Measurements from ENCODE around the gene VOPP1.
"Not testable (repeated sequence)": the region's sequence is repeated elsewhere in the genome, so short reads cannot be mapped to it uniquely, and the experiment has no call there.

Gene VOPP1

DNA sequence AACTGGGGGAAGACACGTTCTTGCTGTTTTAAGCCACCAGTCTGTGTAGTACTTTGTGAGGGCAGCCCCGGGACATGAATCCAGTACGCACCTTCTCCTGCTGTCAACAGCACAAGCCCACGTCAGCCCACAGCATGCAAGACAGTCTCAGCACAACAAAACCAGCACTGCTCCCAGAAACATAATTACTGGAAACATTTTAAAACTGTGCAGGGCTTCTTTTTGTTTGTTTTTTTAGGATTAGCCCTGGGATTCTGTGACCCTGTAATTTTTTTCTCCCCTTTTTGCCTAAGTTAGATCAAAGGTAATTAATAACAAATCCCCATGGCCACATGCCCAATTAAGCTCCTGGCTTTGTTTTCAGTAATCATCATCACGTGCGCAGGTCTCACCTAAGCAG lies 87.5 kb downstream of the VOPP1 start:
- DNase-seq, result no peak

DNA sequence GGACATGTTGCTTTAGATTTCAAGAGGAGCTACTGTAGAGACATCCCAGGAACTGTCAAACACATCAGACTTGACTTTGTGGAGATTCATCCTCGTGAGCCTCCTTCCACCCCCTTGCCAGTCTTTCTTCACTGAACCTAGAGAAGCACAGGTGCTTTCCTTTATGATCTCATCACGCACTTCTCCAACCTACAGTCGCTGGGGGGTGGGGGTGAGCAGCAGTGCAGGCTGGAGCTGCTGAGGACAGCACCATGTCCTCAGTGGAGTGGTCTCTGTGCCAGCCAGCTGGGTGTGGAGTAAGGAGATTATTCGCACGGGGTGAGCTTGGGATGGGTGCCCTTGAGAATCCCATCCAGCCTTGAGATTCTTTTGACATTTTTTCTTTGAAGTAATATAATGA lies 88.1 kb downstream of the VOPP1 start:
- DNase-seq, result no peak

DNA sequence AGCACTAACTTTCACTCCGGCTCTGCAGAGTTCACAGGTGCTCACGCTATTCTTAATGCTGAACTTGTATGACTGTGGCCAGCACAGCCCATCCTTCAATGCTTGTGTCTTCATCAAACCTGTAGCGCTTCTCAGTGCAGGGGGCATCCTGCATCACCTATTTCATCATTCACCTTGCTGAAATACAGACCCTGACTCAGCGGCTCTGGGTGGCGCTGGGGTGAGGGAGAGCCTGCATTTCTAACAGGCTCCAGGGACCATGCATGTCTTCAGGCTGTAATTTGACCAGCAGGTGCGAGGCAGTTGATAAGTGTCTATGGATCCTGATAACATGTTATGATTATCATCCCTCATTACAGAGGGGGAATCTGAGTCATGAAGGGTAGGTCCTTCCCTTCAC lies 89.3 kb downstream of the VOPP1 start:
- no peak for DNase-seq

DNA sequence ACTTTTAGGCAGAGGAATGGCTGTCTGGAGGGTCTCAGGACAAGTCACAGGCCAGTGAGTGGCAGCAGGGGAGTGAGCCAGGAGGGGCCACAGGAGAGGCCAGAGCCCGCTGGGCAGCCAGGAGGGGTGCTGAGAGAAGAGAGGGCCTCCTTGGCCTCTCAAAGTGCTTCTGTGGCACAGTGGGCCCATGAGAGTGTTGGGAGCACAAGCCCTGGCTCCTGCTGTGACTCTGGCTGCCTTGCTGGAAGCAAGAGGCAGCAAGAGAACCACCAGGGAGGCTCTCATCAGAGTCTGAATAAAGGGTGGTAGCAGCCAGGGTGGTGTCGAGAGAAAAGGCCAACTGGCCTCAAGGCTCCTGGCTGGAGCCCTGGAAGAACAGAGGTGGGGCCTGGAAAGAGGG lies 91.1 kb downstream of the VOPP1 start:
- no peak for DNase-seq

DNA sequence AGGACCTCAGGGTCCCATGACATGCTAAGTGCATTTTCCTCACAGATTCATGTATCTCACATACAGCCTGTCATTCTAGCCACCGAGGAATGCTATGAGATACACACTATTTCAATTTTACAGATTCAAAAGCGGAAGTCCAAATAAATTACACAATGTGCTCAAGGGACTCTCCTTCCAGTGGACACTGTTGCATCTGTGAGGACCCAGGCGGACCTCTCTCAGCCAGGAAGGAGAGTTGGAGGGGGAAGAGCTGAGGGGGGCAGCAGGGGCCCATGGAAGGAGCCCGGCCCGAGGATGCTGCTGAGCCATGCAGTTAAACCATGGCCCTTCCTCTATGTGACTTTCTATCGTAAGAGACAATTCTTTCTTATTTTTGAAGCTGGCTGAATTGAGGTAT lies 93.6 kb downstream of the VOPP1 start:
- no peak for DNase-seq

DNA sequence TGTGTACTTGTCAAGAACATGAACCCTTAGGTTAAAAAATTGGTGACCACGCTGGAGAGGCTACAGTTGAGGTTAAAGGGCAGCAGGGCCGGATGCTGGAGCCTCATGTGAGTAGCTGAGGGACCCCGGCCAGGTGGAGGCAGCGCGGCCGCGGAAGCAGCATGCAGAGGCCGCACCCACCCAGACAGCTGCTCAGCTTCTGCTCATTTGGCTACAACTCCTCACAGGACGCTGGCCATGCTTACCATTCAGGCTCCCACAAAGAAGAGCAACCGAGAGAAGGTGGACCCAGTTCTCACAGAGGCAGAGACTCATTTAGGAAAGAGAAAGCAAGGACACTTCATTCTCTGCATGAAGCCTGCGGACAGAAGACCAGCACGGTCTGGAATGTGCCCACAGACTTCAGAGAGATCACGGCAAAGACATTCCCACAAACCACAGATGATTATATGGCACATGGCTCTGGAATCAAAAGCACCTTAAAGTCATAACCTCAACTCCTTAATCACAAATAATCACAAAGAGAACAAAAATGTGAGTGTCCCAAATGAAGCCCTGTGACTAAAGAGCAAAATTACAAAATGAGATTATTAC lies 94.4 kb downstream of the VOPP1 start:
- DNase-seq, result no peak

DNA sequence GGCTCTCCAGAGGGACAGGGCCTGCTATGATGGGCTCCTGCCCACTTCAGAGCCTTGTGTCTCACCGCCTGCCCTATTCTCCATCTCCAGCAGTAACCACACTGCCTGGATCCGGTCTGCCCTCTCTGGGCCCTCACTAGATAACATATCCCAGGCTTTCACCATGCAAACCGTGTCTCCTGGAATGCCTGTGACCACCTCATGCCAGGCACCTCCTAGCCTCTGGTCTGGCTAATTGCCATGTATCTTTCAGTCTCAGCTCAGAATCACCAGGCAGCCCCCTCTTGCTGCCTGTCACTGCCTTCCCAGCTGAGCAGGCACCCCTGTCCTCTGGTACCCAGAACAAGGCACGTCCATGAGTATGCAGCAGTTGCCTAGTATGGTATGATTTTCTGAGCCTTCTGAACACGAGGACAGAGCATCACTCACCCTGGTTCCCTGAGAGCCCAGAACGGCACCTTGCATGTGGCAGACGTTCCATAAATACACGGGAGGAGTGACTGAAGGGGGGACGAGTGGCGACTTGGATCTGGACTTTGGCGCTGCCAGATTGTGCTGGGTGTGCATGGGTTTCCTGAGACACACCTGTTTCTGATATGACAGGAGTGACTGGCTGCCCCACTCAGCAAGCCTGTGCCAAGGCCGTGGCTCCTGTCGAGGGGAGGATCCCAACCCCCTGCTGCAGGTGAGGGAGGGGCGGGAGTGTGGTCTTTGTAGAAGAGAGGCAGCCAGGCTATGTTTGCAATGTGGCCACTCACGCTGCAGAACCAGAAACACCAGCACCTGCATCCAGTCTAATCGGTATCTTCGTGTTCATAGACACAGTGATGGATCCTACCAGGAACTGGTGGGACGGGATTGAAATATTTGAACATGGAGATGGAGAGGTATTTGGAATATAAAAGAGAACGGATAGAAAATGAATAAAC lies 95.2 kb downstream of the VOPP1 start:
- DNase-seq, result no peak

DNA sequence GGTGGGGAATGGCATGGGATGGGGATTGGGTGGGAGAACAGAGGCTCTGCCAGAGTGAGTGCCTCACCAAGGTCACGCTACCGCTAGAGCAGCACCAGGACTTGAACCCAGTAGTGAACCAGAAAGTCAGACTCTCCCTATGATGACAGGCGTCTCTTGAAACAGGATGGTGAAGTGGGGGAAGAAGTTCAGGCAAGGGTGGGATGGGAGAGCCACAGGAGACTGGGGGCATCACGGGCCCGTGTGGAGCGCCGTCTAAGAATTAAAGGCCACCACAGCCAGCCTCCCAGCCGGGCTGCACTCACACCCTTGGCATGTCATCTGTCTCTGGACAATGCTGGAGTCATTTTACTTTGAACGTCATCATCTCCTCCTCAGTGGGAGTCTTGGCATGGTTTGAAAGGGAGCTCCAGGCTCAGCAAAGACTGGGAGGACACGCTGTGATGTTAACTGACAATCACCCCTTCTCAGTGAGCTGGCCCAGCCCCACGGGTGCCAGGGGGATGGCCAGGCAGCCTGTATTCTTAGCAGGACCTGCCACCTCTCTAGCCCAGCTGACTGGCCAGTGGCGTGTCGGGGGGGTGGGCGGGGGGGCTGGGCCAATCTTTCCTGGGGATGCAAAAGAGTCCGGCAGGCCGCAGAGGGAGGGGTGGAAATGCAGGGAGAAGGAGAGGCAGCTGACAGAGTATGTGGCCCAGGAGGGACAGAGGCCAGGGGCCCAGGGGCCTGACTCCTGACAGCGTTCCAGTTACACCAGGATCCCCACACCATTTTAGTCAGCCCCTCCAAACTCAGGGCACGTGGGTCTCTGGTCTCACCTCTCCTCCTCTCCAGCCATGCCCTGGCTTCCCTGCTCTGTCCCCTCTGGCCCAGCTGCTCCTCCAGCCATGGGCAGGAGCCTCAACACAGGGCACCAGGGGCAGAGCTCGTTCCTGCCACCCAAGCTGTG lies 96.2 kb downstream of the VOPP1 start:
- DNase-seq, result no peak

DNA sequence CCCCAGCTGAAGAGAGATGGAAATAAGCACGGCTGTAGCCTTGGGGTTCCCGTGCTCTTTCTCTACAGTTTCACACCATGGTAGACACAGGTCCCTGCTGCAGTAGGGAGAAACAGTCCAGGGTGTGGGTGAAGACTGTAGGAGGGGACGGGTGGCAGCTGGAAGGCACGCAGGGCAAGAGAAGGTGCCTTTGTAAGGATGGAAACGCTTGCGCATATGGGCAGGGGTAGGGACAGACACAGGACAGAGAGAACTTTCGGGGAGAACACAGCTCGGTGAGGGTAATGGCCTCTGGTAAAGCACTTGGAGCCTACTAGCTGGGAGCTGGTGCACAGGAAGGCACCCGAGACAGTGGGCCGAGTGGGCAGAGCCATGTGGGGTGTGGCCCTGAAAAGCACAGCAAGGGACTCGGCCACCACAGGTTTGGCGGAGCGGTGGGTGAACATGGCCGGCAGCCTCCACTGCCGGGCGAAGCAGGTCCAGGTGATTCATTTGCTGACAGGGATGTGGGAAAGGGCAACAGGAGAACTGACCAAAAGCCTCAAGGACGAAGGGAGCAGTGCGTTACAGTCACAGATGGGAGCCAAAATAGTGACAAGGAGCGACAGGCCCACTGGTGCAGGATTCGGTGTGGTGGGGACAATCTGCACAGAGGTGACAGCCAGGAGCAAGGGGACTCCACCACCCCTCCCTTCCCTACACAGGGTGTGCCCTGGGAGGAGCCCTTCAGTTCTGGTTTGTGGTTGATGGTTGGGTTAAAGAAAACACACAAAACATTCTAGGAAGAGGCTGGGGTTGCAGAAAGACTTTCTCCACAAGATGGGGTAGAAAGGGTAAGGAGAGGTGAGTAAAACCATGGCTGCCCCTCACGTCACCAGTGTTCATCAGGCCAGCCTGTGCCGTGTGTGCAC lies 97.1 kb downstream of the VOPP1 start:
- DNase-seq, result no peak

DNA sequence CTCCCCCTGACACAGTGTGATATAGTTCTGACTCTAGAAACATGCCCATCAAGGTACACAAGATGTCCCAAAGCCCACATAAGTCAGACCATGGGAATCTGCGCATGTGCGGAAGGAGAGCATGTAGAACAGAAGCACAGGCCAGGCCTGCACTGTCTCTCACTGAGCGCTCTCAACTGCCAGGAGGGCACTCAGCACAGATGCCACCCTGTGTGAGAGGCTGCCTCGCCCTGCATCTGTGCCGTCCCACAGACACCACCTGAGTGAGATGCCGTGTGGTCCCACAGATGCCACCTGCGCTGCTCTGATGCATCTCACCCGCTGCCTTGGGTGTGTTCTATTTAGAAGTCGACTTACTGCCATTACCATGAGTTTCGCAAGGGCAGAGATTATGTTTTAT lies 98.4 kb downstream of the VOPP1 start:
- DNase-seq, result no peak

DNA sequence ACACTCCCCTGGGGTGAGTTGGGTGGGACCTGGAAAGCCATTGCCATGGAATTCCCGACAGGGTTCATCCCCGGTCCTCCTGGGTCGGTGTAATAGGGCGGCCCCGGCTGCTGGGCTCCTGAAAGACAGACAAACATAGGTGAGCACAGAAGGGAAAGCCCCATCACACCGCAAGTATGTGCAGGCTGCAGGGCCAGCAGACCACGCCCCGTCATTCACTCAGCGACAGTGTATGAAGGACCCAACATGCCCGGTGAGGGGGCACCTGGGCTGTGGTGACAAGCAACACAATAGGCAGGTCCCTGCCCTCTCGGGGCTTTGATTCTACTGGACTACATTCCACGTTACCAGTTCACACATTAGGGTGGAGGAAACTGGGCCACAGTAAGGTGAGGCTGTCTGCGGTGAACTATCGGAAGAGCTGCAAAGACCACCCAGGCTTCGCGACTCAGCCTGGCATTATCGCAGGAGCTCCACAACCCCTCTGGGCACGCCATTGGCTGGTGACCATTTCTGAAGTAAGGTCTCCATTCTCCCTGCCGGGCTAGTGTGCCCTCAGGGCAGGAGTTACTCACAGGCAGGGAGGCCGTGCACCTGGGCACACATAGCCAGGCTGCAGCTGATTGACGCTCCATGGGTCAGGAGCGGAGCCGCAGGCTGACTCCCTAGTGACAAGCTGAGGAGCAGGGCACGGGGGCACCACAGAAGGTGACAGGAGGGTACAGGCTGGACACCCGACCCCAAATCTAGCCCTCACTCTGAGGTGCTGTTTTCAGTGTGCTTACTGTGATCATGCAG lies 99.2 kb downstream of the VOPP1 start:
- DNase-seq, result no peak

DNA sequence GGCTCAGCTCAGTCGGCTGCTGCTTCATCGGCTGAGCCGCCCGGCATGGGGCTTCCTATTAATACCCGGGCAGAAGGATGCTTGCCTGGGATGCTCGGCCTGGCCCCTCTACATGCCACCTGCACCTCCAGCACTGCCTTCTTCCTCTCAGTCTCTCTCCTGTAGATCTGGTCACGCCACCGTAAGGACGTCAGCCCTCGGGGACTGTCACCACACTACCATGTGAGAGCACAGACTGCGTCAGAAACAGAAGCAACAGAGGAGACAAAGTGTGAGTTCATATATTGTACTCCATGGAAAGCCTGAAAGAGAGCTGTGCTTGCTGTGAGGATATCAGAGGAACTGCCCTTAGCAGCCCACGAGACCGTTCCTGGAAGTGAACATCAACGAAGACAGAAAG lies 99.9 kb downstream of the VOPP1 start:
- DNase-seq, result not testable (repeated sequence)

DNA sequence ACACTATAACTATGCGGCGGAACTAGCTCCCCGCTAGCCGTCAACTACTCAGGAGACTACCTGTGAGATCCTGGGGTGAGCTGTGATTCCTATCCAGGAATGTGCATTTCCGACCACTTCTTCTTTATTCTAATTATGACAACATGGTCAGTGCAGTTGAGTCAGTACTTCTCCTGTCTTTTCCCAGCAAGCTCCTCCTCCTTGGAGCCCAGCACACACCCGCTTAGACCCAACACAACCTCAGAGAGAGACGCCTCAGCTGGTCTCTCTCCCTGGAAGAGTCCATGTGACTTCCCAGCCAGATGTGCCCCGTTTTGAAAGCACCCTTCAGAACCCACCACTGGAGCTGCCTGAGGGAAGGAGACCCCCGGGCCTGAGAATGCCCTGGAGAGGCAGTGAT lies 100.7 kb downstream of the VOPP1 start:
- DNase-seq, result not testable (repeated sequence)

DNA sequence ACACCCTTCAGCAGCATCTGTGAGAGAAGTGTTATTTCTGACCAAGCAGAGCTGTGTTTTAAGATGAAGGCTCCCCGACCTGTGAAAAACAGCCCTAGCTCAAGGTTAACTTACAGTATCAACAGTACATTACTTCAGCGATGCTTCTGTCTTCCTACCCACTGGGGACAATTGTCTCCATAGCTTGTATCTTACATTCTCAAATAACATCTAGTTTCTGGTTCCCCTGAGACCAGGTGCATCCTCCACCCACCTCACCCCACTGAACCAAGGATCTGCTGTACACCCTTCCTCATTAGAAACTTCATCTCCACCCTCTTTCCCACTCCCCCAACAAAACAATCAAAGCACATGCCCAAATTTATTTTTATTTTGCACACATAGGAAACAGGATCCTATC lies 102.0 kb downstream of the VOPP1 start:
- DNase-seq, result no peak

DNA sequence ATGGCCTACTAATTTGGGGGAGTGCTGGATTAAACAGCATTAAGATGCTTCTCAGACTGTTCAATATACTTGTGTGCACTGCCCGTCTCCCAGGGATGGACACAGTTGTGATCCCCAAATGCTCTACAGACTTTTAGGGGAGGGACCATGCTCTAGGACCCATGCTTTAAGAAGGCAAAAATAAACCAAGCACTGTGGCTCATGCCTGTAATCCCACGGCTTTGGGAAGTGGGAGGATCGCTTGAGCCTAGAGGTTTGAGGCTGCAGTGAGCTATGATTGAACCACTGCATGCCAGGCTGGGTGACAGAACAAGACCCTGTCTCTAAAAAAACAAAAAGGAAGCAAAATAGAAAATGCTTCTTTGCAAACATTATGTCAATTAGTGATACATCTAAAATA lies 102.6 kb downstream of the VOPP1 start:
- DNase-seq, result no peak

DNA sequence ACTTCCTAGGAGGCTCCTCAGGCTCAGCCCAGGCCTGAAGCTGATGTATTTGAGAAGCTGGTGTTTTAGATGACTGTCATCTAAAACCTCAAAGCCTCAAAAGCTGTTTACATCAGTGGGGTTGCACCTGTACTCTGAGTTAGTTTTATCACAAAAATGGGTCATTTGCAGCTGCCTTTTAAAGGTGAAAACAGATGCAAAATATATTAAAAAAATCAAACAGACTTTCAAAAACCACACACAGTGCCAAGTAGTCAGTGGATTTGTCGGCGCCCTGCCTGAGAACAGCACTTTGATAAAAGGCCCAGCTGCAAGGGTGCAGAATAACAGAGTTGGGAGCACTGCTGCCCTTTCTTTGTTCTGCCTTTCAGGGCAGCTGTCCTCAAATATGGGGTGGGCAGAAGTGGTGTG lies 103.0 kb downstream of the VOPP1 start:
- DNase-seq, result no peak

DNA sequence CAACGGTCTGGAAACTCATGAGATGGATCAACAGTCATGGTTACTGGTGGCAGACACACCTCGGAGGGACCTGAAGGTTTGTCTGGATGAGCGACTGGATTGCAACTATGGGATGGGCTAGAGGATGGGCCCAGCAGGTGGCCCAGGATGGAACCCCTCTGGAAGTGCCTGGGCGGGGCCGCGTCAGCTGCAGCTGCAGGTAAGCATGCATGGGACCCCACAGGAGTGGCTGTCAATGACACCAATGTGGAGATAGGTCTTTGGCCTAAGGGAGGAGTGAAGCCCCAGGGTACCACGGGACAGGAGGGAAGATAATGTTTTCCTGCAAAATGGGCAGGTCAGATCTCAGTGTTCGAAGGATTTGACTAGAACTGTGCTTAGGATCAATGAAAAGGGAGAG lies 103.8 kb downstream of the VOPP1 start:
- no peak for DNase-seq

DNA sequence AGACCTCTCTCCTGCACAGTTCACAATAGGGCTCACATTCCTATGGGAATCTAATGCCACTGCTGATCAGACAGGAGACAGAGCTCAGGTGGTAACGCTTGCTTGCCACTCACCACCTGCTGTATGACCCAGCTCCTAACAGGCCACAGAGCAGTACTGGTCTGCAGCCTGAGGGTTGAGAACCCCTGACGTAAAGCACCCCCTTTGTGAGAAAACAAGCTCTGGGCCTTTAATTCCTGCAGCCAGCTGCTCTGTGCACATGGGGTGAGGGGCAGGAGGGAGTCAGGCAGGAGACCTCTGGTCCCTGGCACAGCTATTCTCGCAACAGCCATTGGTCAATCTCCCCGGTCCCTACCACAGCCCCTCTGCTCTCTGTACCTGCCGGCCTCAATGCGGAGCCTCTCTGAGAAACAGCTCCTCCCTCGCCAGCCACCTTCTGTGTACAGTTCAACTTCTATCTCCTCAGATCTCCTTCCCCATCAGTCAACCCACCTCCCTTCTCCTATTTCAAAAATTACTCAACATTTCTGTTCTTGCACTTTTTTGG lies 105.2 kb downstream of the VOPP1 start:
- DNase-seq, result no peak

DNA sequence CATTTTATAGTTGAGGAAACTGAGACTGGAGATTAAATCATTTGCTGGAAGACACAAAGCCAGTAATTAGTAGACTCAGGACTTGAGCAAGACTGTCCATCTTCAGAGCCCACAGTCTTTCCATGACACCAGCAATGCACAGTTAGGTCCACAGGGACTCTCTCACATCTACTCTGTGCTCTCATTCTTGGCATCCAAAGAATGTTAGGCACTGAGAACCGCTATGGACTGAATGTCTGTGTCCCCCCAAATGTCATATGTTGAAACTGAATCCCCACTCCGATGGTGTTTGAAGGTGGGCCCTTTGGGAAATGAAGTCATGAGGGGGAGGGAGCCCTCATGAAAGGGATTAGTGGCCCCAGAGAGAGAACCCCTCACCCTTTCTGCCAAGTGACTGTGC lies 106.6 kb downstream of the VOPP1 start:
- no peak for DNase-seq

DNA sequence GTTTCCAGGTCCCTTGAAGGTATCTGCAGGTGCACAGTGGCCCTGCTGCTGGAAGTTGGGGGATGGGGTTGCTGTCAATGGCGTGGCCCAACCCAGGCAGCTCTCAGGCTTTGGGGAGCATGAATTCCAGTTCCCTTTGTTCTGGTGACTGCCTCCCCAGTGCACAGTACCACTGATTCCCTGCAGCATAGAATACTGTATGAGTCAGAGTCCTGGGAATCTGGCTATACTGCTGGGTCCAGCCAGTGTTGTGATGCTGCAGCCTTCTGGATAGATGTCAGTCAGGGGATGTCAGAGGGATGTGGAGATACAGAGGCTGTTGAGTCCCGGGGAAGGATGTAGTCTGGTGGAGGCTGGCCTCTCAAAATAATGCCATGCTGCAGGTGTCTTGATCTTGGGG lies 107.9 kb downstream of the VOPP1 start:
- DNase-seq, result no peak

DNA sequence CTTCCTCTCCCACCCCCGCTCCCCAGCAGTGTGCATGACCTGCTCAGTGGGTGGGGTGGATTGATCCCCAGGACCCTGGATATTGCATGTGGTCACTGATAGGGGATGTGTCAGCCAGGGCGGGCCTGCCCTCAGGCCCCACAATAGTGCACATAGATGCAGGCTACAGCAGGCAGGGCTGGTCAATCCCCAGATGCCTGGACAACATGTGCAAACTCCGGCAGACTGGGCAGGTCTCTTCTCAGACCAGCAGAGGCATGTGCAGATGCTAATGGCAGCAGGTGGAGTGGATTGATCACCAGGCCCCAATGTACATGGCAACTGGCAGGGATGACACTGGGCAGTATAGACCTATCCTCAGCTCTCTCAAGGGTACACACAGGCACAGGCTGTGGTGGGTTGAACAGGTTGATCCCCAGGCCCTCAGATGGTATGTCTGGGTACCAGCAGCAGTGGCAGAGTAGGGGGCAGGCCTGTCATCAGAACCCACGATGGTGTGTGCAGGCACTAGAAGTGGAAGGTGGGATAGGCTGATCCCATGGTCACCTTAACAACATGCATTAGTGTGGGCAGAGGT lies 108.5 kb downstream of the VOPP1 start:
- no peak for DNase-seq
